Neural cell (in vitro differentiated cells): Measurements from ENCODE around the gene SLC7A1. TPM values are rescaled to one million over a fixed set of nuclear protein-coding genes. Genes with fewer than 3 reads are reported as not detected.

ENCODE experiments used
- H2AFZ ChIP-seq: fragments of 200-600, 300-800 bp; sonication (generic), shearing (Covaris generic); 2 replicates; pipeline ENCODE4 v1.6.0; 2014; ENCODE audit warnings: low read depth, mild to moderate bottlenecking, antibody characterized with exemption, low read length, moderate library complexity
- H3F3A ChIP-seq: fragments of 200-600 bp; shearing (Covaris generic); 2 replicates; pipeline ENCODE4 v1.6.1; 2016; ENCODE audit warnings: mild to moderate bottlenecking, moderate library complexity, mixed read lengths, antibody characterized with exemption, low read length; ENCODE audit not compliant: insufficient read depth, poor library complexity, severe bottlenecking
- H3K27ac ChIP-seq: fragments of 200-600, 300-800 bp; sonication (generic), shearing (Covaris generic); 2 replicates; pipeline ENCODE4 v1.5.1; 2014; ENCODE audit warnings: mild to moderate bottlenecking, low read length, moderate library complexity
- H3K27me3 ChIP-seq: fragments of 300-800, 200-600 bp; sonication (generic), shearing (Covaris generic); 2 replicates; pipeline ENCODE4 v1.6.0; 2014; ENCODE audit warnings: mild to moderate bottlenecking, low read depth, low read length, moderate library complexity; ENCODE audit not compliant: insufficient read depth
- H3K36me3 ChIP-seq: fragments of 300-800, 200-600 bp; sonication (generic), shearing (Covaris generic); 2 replicates; pipeline ENCODE4 v1.5.1; 2014; ENCODE audit warnings: mild to moderate bottlenecking, antibody characterized with exemption, low read length, moderate library complexity; ENCODE audit not compliant: insufficient read depth
- H3K4me2 ChIP-seq: fragments of 300-800, 200-600 bp; sonication (generic), shearing (Covaris generic); 2 replicates; pipeline ENCODE4 v1.6.0; 2014; ENCODE audit warnings: mild to moderate bottlenecking, low read length
- H3K4me3 ChIP-seq: fragments of 300-800, 200-600 bp; sonication (generic), shearing (Covaris generic); 2 replicates; pipeline ENCODE4 v1.5.1; 2014; ENCODE audit warnings: mild to moderate bottlenecking, low read length, moderate library complexity
- H3K79me2 ChIP-seq: fragments of 200-600 bp; shearing (Covaris generic); replicated peaks from 2 replicates; pipeline ENCODE4 v1.6.0; 2014; ENCODE audit warnings: mild to moderate bottlenecking, low read length, moderate library complexity; ENCODE audit not compliant: insufficient read depth
- H3K9ac ChIP-seq: fragments of 300-800, 200-600 bp; sonication (generic), shearing (Covaris generic); 2 replicates; pipeline ENCODE4 v1.6.1; 2016; ENCODE audit warnings: mild to moderate bottlenecking, low read length, mixed read lengths
- H3K9me2 ChIP-seq: fragments of 200-600 bp; shearing (Covaris generic); 2 replicates; pipeline ENCODE4 v1.6.1; 2016; ENCODE audit warnings: mild to moderate bottlenecking, low read length, mixed read lengths; ENCODE audit not compliant: insufficient read depth
- H3K9me3 ChIP-seq: fragments of 200-600, 300-800 bp; sonication (generic), shearing (Covaris generic); 2 replicates; pipeline ENCODE4 v1.6.1; 2016; ENCODE audit warnings: mild to moderate bottlenecking, mixed run types, low read length, moderate library complexity, mixed read lengths
- H4K20me1 ChIP-seq: fragments of 200-600 bp; shearing (Covaris generic); 2 replicates; pipeline ENCODE4 v1.6.1; 2016; ENCODE audit warnings: mild to moderate bottlenecking, mixed run types; ENCODE audit not compliant: insufficient read depth
- CTCF ChIP-seq: fragments of 450-650 bp; IDR thresholded peaks from 2 replicates; pipeline ENCODE4 v1.5.1; 2014; ENCODE audit warnings: antibody characterized with exemption, mild to moderate bottlenecking, moderate library complexity; ENCODE audit not compliant: poor library complexity, severe bottlenecking
- EP300 ChIP-seq: fragments of 450-650 bp; conservative IDR thresholded peaks from 2 replicates; pipeline ENCODE4 v1.6.1; 2014; ENCODE audit warnings: antibody characterized with exemption, mild to moderate bottlenecking, moderate library complexity; ENCODE audit not compliant: poor library complexity, severe bottlenecking
- EZH2 ChIP-seq: fragments of 200-600, 300-800 bp; shearing (Covaris generic), sonication (generic); IDR thresholded peaks from 2 replicates; pipeline ENCODE4 v1.6.1; 2014; ENCODE audit warnings: antibody characterized with exemption, low read length, borderline replicate concordance, mild to moderate bottlenecking; ENCODE audit not compliant: insufficient read depth, poor library complexity, severe bottlenecking
- MXI1 ChIP-seq: fragments of 450-650 bp; conservative IDR thresholded peaks from 2 replicates; pipeline ENCODE4 v1.6.1; 2014; ENCODE audit warnings: antibody characterized with exemption, mild to moderate bottlenecking; ENCODE audit not compliant: poor library complexity, severe bottlenecking
- POLR2AphosphoS5 ChIP-seq: IDR thresholded peaks from 2 replicates; pipeline ENCODE4 v1.6.1; 2012
- RAD21 ChIP-seq: fragments of 450-650 bp; conservative IDR thresholded peaks from 2 replicates; pipeline ENCODE4 v1.6.1; 2014; ENCODE audit warnings: antibody characterized with exemption, mild to moderate bottlenecking, moderate library complexity
- REST ChIP-seq: IDR thresholded peaks from 2 replicates; pipeline ENCODE4 v1.6.1; 2012; ENCODE audit warnings: borderline replicate concordance
- SMC3 ChIP-seq: fragments of 450-650 bp; conservative IDR thresholded peaks from 2 replicates; pipeline ENCODE4 v1.6.1; 2014; ENCODE audit warnings: antibody characterized with exemption, mild to moderate bottlenecking, moderate library complexity; ENCODE audit not compliant: poor library complexity
- TAF1 ChIP-seq: IDR thresholded peaks from 2 replicates; pipeline ENCODE4 v1.6.1; 2012; ENCODE audit warnings: low read depth
- polyA plus RNA-seq: library from polyadenylated mRNA; depleted of rRNA; stranded (reverse); fragments of >200 nt; gene quantifications from 2 replicates; pipeline ENCODE4 v1.2.3, GENCODE V29; 2014

Gene SLC7A1
- polyA plus RNA-seq, 1 donor from 2014 or later = 2.6 TPM

DNA sequence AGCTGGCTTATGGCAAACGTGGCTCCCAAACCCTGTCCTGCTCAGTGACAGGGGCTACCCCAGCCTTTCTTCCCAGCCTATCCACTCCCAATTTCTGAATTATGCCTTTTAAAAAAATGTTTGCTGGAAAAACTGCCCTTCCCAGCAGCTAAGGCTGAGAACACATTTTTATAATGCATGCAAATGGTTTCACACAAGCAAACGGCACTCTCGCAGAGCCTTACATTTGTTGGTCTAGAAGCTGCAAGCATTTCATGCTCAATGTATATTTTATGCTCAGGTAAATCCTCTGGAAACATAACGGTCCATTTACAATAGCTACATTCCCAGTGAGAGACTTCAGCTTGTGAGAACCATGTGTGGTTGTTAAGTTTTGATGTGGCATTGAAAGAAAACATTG lies 61.4 kb downstream of the SLC7A1 start:
- Histone ChIP-seq H3K4me2 (no peak overlapping the region), H3K79me2 (no peaks in the 10 kb centered on the region), H3K36me3 (peaks cover 11% of the 10 kb centered on the region), H4K20me1 (no peaks in the 10 kb centered on the region), H3K4me3 (no peak overlapping the region), H3K27me3 (no peaks in the 10 kb centered on the region), H3K9me3 (no peaks in the 10 kb centered on the region), H3K9ac (no peak overlapping the region), H3F3A (no peaks in the 10 kb centered on the region), H3K27ac (no peak overlapping the region), H2AFZ (no peak overlapping the region), H3K9me2 (no peaks in the 10 kb centered on the region)
- TF ChIP-seq RAD21 (no peak), POLR2AphosphoS5 (no peak), CTCF (no peak), TAF1 (no peak), REST (no peak), EZH2 (no peak), SMC3 (no peak), EP300 (no peak), MXI1 (no peak)

DNA sequence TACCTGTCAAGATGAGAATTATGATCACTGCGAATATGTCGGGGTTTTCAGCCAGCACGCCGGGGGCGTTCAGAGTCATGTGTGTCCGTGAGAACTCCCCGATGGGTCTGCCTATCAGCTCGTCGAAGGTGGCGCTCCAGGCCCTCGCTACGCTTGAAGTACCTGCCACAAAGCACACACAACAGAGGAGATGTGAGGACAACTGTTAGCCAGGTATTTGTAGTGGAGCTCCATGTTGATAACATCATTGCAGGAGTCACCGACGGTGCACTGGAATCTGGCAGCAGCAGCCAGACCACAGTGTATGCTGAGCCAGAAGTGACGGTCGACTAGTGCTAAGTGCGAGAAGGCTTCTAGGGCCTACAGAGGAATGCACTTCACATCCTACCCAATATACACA lies 62.7 kb downstream of the SLC7A1 start:
- no peaks in the 10 kb centered on the region for H3K79me2 ChIP-seq
- no peaks in the 10 kb centered on the region for H3K27me3 ChIP-seq
- no peaks in the 10 kb centered on the region for H4K20me1 ChIP-seq
- H3K9me3 ChIP-seq = no peaks in the 10 kb centered on the region
- no peak overlapping the region for H3K4me3 ChIP-seq
- H3K27ac ChIP-seq = no peak overlapping the region
- peaks cover 12% of the 10 kb centered on the region for H3K36me3 ChIP-seq
- H3K9me2 ChIP-seq = no peaks in the 10 kb centered on the region
- no peak for TF ChIP-seq MXI1
- no peak for TF ChIP-seq REST
- TF ChIP-seq TAF1 = no peak
- TF ChIP-seq RAD21 = no peak
- no peak for TF ChIP-seq EZH2
- TF ChIP-seq SMC3 = no peak
- no peaks in the 10 kb centered on the region for H3F3A ChIP-seq
- H2AFZ ChIP-seq = no peak overlapping the region
- H3K4me2 ChIP-seq = no peak overlapping the region
- H3K9ac ChIP-seq = no peak overlapping the region
